Raji (cell line): ENCODE results near the gene HOXD9.

ENCODE experiments used
- POLR2A ChIP-seq: IDR thresholded peaks from 2 replicates; pipeline ENCODE4 v1.6.1; 2011; ENCODE audit warnings: low read depth, low read length, control low read depth; ENCODE audit not compliant: insufficient read depth

Gene HOXD9

GRCh38 chr2:176101216-176101830 lies 21.2 kb upstream of the HOXD9 start:
- TF ChIP-seq POLR2A, result no peak

GRCh38 chr2:176101842-176102241 lies 20.7 kb upstream of the HOXD9 start:
- no peak for TF ChIP-seq POLR2A

- TF ChIP-seq POLR2A, result no peak
These were observed 20.1 kb upstream of the HOXD9 start for GRCh38 chr2:176102309-176102866.

- TF ChIP-seq POLR2A, result no peak
These were observed 19.3 kb upstream of the HOXD9 start for GRCh38 chr2:176103194-176103593.

GRCh38 chr2:176103742-176104315 lies 18.7 kb upstream of the HOXD9 start:
- TF ChIP-seq POLR2A, result no peak

GRCh38 chr2:176104316-176105077 lies 18.0 kb upstream of the HOXD9 start:
- no peak for TF ChIP-seq POLR2A

GRCh38 chr2:176105078-176105729 lies 17.3 kb upstream of the HOXD9 start:
- no peak for TF ChIP-seq POLR2A

- no peak for TF ChIP-seq POLR2A
These were observed 16.6 kb upstream of the HOXD9 start for GRCh38 chr2:176105730-176106580.

- TF ChIP-seq POLR2A, result no peak
These were observed 15.7 kb upstream of the HOXD9 start, which contains the start of gene HOXD11 for GRCh38 chr2:176106581-176107539. HOXD11 (plus strand) TSS chr2:176107280; CDS start chr2:176107356, 76 bp downstream.

GRCh38 chr2:176107731-176108181 lies 14.8 kb upstream of the HOXD9 start:
- no peak for TF ChIP-seq POLR2A

- no peak for TF ChIP-seq POLR2A
These were observed 13.2 kb upstream of the HOXD9 start for GRCh38 chr2:176109192-176109901.

- TF ChIP-seq POLR2A, result no peak
These were observed 12.6 kb upstream of the HOXD9 start for GRCh38 chr2:176109946-176110345.
